HepG2 (cell line): ENCODE data around the gene MCOLN1. TPM values are rescaled to one million over a fixed set of nuclear protein-coding genes. Genes with fewer than 3 reads are reported as not detected.
A peak's percentile ranks its signal among the peaks of the same experiment; 100 is the strongest.

Experiments
- EP300 ChIP-seq, 3 experiments: sonication (generic) in 1 of 3; formaldehyde crosslinking in 1 of 3; IDR thresholded peaks; 2 replicates each; pipeline versions ENCODE4 v1.5.1 to v1.6.1; 2011 to 2020; ENCODE audit warnings: low read depth in 2 of 3, low read length in 2 of 3, borderline replicate concordance in 1 of 3, improper control_type of control experiment in 1 of 3, mild to moderate bottlenecking in 1 of 3, missing genetic modification reagents in 1 of 3, moderate library complexity in 1 of 3
- GFI1 ChIP-seq: sonication (generic); formaldehyde crosslinking; IDR thresholded peaks from 2 replicates; pipeline ENCODE4 v1.5.0; 2020; ENCODE audit warnings: missing genetic modification reagents, mild to moderate bottlenecking, borderline replicate concordance
- HES4 ChIP-seq: sonication (generic); formaldehyde crosslinking; IDR thresholded peaks from 2 replicates; pipeline ENCODE4 v1.9.0; 2021; ENCODE audit warnings: mild to moderate bottlenecking, missing genetic modification reagents, borderline replicate concordance
- MEIS1 ChIP-seq: sonication (generic); formaldehyde crosslinking; IDR thresholded peaks from 2 replicates; pipeline ENCODE4 v1.9.0; 2021; ENCODE audit warnings: mild to moderate bottlenecking, missing genetic modification reagents, moderate library complexity, borderline replicate concordance
- MYNN ChIP-seq: sonication (generic); formaldehyde crosslinking; IDR thresholded peaks from 2 replicates; pipeline ENCODE4 v1.4.0; 2020; ENCODE audit warnings: mild to moderate bottlenecking, low read depth, missing genetic modification reagents
- RFX3 ChIP-seq: IDR thresholded peaks from 2 replicates; pipeline ENCODE4 v1.6.1; 2016; ENCODE audit warnings: missing biosample characterization, missing genetic modification reagents
- SALL2 ChIP-seq: sonication (generic); formaldehyde crosslinking; IDR thresholded peaks from 2 replicates; pipeline ENCODE4 v1.8.1; 2023; ENCODE audit warnings: mild to moderate bottlenecking, missing genetic modification reagents, inconsistent platforms
- TCF12 ChIP-seq, 2 experiments: fragments of 450-650 bp in 1 of 2; sonication (generic) in 1 of 2; formaldehyde crosslinking in 1 of 2; IDR thresholded peaks; 2 replicates each; pipeline versions ENCODE4 v1.6.1 to v1.8.0; 2017 to 2022; ENCODE audit warnings: antibody characterized with exemption in 1 of 2, mild to moderate bottlenecking in 1 of 2, missing genetic modification reagents in 1 of 2, moderate library complexity in 1 of 2
- ZBTB42 ChIP-seq: sonication (generic); formaldehyde crosslinking; IDR thresholded peaks from 2 replicates; pipeline ENCODE4 v1.5.0; 2020; ENCODE audit warnings: mild to moderate bottlenecking, missing genetic modification reagents
- ZC3H13 ChIP-seq: sonication (generic); formaldehyde crosslinking; IDR thresholded peaks from 2 replicates; pipeline ENCODE4 v1.8.1; 2023; ENCODE audit warnings: mild to moderate bottlenecking, missing genetic modification reagents, moderate library complexity
- ZNF121 ChIP-seq: sonication (generic); formaldehyde crosslinking; IDR thresholded peaks from 2 replicates; pipeline ENCODE4 v1.5.0; 2020; ENCODE audit warnings: mild to moderate bottlenecking, missing genetic modification reagents
- ZNF331 ChIP-seq: sonication (generic); formaldehyde crosslinking; IDR thresholded peaks from 2 replicates; pipeline ENCODE4 v1.4.0; 2020; ENCODE audit warnings: missing genetic modification reagents
- ZNF629 ChIP-seq: sonication (generic); formaldehyde crosslinking; conservative IDR thresholded peaks from 2 replicates; pipeline ENCODE4 v1.5.0; 2020; ENCODE audit warnings: missing genetic modification reagents
- ZNF709 ChIP-seq: sonication (generic); formaldehyde crosslinking; IDR thresholded peaks from 2 replicates; pipeline ENCODE4 v1.5.0; 2020; ENCODE audit warnings: mild to moderate bottlenecking, missing genetic modification reagents
- ZNF768 ChIP-seq: sonication (generic); formaldehyde crosslinking; IDR thresholded peaks from 2 replicates; pipeline ENCODE4 v1.4.0; 2020; ENCODE audit warnings: missing genetic modification reagents
- ZNF878 ChIP-seq: sonication (generic); formaldehyde crosslinking; IDR thresholded peaks from 2 replicates; pipeline ENCODE4 v1.8.1; 2023; ENCODE audit warnings: mild to moderate bottlenecking, missing genetic modification reagents, moderate library complexity
- polyA plus RNA-seq, 8 experiments: library from polyadenylated mRNA; depleted of rRNA in 3 of 8; stranded (reverse) in 7 of 8; unstranded in 1 of 8; fragments of >200 nt; fragmentation: Illumina TruSeq in 4 of 8; extraction: Trizol in 4 of 8; gene quantifications; 2 replicates each; pipeline versions ENCODE4 v1.2.1 to v1.2.3, GENCODE V29; 2011 to 2016; ENCODE audit warnings: low read depth in 4 of 8, missing spikeins in 1 of 8, mixed read lengths in 1 of 8; ENCODE audit not compliant: insufficient read depth in 1 of 8
- total RNA-seq, 5 experiments: library from RNA; depleted of rRNA; stranded (reverse); fragments of >200 nt; fragmentation: Illumina TruSeq; extraction: Trizol; gene quantifications; 2 replicates each; pipeline ENCODE4 v1.2.3, GENCODE V29; 2016; ENCODE audit warnings: low read depth in 1 of 5
- TF ChIP-seq, protein P1 (sequence below), 2 experiments: fragments of 450-650 bp in 1 of 2; sonication (generic) in 1 of 2; formaldehyde crosslinking; IDR thresholded peaks; 2 replicates each; pipeline versions ENCODE4 v1.5.0 to v1.8.0; 2020 to 2022; ENCODE audit warnings: mild to moderate bottlenecking in 1 of 2, missing genetic modification reagents in 1 of 2
- TF ChIP-seq, protein P2 (sequence below): sonication (generic); formaldehyde crosslinking; IDR thresholded peaks from 2 replicates; pipeline ENCODE4 v1.8.1; 2023; ENCODE audit warnings: missing genetic modification reagents, mild to moderate bottlenecking, borderline replicate concordance
- TF ChIP-seq, protein P3 (sequence below): IDR thresholded peaks from 2 replicates; pipeline ENCODE4 v1.4.0; 2020; ENCODE audit warnings: mild to moderate bottlenecking, missing genetic modification reagents
- TF ChIP-seq, protein P4 (sequence below): sonication (generic); IDR thresholded peaks from 2 replicates; pipeline ENCODE4 v1.6.1; 2016; ENCODE audit warnings: low read depth, borderline replicate concordance

Gene MCOLN1
- total and polyA plus RNA-seq, 2 of the 13 experiments (the other 11 are each of a cell fraction or from before 2014, with no cell fraction given) = 3.4 to 15.7 TPM

DNA sequence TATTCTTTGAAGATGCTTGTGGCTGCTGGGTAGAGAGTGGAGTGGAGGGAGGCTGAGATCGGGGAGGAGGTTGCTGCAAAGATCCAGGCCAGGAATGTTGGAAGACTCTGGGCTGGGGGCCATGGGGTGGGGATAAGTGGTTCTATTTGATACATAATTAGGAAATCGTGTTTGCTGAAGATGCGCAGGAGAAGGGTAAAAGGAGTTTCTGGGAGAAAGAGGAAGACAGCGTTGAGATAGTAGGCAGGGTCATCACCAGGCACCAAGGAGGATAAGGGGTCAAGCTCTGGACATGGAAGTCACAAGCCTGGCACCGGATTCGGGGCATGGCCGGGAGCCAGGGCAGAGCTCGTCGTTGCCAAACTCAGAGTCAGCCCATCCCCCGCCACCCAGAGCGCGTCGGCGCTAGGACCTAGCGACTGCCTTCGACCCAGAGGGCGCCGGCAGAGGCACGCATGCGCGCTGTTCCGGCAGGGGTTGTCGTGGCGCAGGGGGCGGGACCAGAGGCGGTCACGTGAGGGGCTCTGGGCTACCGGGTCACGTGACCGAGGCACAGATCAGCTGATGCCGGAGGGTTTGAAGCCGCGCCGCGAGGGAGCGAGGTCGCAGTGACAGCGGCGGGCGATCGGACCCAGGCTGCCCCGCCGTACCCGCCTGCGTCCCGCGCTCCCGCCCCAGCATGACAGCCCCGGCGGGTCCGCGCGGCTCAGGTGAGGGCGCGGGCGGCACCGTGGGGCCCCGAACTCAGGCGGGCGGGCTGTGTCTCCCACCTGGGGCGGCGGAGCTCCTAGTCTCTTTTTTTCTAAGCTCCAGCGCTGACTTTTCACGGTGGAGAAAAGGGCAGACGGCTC lies at the start of gene MCOLN1 (continued):
- TF ChIP-seq ZNF331 = peak; percentile 84
- TF ChIP-seq, protein P1, sequence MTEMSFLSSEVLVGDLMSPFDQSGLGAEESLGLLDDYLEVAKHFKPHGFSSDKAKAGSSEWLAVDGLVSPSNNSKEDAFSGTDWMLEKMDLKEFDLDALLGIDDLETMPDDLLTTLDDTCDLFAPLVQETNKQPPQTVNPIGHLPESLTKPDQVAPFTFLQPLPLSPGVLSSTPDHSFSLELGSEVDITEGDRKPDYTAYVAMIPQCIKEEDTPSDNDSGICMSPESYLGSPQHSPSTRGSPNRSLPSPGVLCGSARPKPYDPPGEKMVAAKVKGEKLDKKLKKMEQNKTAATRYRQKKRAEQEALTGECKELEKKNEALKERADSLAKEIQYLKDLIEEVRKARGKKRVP (CRISPR knock-in tag; IDR thresholded peaks at IDR 0.05) = no peak
- TF ChIP-seq GFI1 (CRISPR knock-in tag) = peak; percentile 29; the same call in 1 of the 2 replicates
- peak in 1 of 2 experiments; percentile 45; a peak in 2 of 4 replicates for TF ChIP-seq EP300 (IDR thresholded peaks at IDR 0.05; ENCODE audit: low read depth in 2 of 2, low read length in 2 of 2)
- peak; percentile 64 for TF ChIP-seq EP300 (CRISPR knock-in tag; IDR thresholded peaks at IDR 0.05; ENCODE audit: borderline replicate concordance)
- no peak; the same call in 1 of the 2 replicates for TF ChIP-seq ZNF709 (CRISPR knock-in tag)
- peak; percentile 75 for TF ChIP-seq ZNF768
- peak; percentile 79; the same call in 1 of the 2 replicates for TF ChIP-seq MEIS1 (CRISPR knock-in tag)
- TF ChIP-seq, protein P2, sequence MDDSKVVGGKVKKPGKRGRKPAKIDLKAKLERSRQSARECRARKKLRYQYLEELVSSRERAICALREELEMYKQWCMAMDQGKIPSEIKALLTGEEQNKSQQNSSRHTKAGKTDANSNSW (CRISPR knock-in tag) = no peak
- TF ChIP-seq ZC3H13 (CRISPR knock-in tag) = peak; percentile 96
- 0 out of 2 replicates have a peak, but pooled peaks have one; percentile 50 for TF ChIP-seq MYNN (CRISPR knock-in tag)
- TF ChIP-seq TCF12 (IDR thresholded peaks at IDR 0.05) = no peak
- TF ChIP-seq TCF12 (CRISPR knock-in tag; IDR thresholded peaks at IDR 0.05) = 0 out of 2 replicates have a peak, but pooled peaks have one; percentile 47
- TF ChIP-seq, protein P3, sequence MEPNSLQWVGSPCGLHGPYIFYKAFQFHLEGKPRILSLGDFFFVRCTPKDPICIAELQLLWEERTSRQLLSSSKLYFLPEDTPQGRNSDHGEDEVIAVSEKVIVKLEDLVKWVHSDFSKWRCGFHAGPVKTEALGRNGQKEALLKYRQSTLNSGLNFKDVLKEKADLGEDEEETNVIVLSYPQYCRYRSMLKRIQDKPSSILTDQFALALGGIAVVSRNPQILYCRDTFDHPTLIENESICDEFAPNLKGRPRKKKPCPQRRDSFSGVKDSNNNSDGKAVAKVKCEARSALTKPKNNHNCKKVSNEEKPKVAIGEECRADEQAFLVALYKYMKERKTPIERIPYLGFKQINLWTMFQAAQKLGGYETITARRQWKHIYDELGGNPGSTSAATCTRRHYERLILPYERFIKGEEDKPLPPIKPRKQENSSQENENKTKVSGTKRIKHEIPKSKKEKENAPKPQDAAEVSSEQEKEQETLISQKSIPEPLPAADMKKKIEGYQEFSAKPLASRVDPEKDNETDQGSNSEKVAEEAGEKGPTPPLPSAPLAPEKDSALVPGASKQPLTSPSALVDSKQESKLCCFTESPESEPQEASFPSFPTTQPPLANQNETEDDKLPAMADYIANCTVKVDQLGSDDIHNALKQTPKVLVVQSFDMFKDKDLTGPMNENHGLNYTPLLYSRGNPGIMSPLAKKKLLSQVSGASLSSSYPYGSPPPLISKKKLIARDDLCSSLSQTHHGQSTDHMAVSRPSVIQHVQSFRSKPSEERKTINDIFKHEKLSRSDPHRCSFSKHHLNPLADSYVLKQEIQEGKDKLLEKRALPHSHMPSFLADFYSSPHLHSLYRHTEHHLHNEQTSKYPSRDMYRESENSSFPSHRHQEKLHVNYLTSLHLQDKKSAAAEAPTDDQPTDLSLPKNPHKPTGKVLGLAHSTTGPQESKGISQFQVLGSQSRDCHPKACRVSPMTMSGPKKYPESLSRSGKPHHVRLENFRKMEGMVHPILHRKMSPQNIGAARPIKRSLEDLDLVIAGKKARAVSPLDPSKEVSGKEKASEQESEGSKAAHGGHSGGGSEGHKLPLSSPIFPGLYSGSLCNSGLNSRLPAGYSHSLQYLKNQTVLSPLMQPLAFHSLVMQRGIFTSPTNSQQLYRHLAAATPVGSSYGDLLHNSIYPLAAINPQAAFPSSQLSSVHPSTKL (CRISPR knock-in tag) = peak; percentile 62
- TF ChIP-seq, protein P4, sequence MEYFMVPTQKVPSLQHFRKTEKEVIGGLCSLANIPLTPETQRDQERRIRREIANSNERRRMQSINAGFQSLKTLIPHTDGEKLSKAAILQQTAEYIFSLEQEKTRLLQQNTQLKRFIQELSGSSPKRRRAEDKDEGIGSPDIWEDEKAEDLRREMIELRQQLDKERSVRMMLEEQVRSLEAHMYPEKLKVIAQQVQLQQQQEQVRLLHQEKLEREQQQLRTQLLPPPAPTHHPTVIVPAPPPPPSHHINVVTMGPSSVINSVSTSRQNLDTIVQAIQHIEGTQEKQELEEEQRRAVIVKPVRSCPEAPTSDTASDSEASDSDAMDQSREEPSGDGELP = peak; percentile 97
- TF ChIP-seq HES4 (CRISPR knock-in tag) = no peak
- TF ChIP-seq SALL2 (CRISPR knock-in tag) = peak; percentile 77
- no peak for TF ChIP-seq ZBTB42
- peak; percentile 46 for TF ChIP-seq ZNF629 (CRISPR knock-in tag)
- no peak for TF ChIP-seq RFX3 (CRISPR knock-in tag)
- no peak for TF ChIP-seq ZNF878
- TF ChIP-seq ZNF121 = no peak
